HG03565 (cell line): ENCODE measurements around the gene SLC30A7.
"Not testable (repeated sequence)": the region's sequence is repeated elsewhere in the genome, so short reads cannot be mapped to it uniquely, and the experiment has no call there.

Experiments
- ATAC-seq: cut with Tn5 transposase; IDR thresholded peaks from one replicate; pipeline ENCODE4 v1.9.1; 2021; ENCODE audit warnings: mild to moderate bottlenecking, moderate library complexity; ENCODE audit not compliant: unreplicated experiment

SLC30A7 gene

GRCh38 chr1:100889869-100890482 is 5.9 kb upstream of the SLC30A7 start:
- not testable (repeated sequence) for ATAC-seq

GRCh38 chr1:100891380-100891779 is 4.5 kb upstream of the SLC30A7 start:
- no peak for ATAC-seq

- no peak for ATAC-seq
Observed at GRCh38 chr1:100892554-100892953, 3.3 kb upstream of the SLC30A7 start.

- no peak for ATAC-seq
Observed at GRCh38 chr1:100893718-100894117, 2.2 kb upstream of the SLC30A7 start.

GRCh38 chr1:100894603-100895539 is 1.0 kb upstream of the SLC30A7 start, which contains the start of gene EXTL2:
Gene EXTL2 (minus strand): TSS chr1:100894842. CDS start chr1:100888757, 6,085 bp downstream.
- ATAC-seq = peak; percentile 28

- peak; percentile 38 for ATAC-seq
Observed at GRCh38 chr1:100896481-100896982, 642 bp downstream of the SLC30A7 start.

GRCh38 chr1:100902365-100902764 is 6.5 kb downstream of the SLC30A7 start:
- ATAC-seq = no peak

GRCh38 chr1:100903777-100904176 is 7.9 kb downstream of the SLC30A7 start:
- ATAC-seq = no peak

- no peak for ATAC-seq
Observed at GRCh38 chr1:100904528-100904927, 8.6 kb downstream of the SLC30A7 start.

- ATAC-seq = no peak
Observed at GRCh38 chr1:100905181-100905580, 9.3 kb downstream of the SLC30A7 start.

GRCh38 chr1:100907887-100908286 is 12.0 kb downstream of the SLC30A7 start:
- ATAC-seq = no peak

- ATAC-seq = no peak
Observed at GRCh38 chr1:100909018-100909417, 13.1 kb downstream of the SLC30A7 start.

GRCh38 chr1:100912019-100912418 is 16.1 kb downstream of the SLC30A7 start:
- no peak for ATAC-seq

- ATAC-seq = no peak
Observed at GRCh38 chr1:100921110-100921706, 25.3 kb downstream of the SLC30A7 start.

GRCh38 chr1:100924212-100924611 is 28.3 kb downstream of the SLC30A7 start:
- no peak for ATAC-seq

GRCh38 chr1:100924991-100925390 is 29.1 kb downstream of the SLC30A7 start:
- no peak for ATAC-seq

- ATAC-seq = no peak
Observed at GRCh38 chr1:100926240-100926639, 30.4 kb downstream of the SLC30A7 start.

GRCh38 chr1:100927276-100927675 is 31.4 kb downstream of the SLC30A7 start:
- peak; percentile 39 for ATAC-seq

- no peak for ATAC-seq
Observed at GRCh38 chr1:100928128-100928527, 32.2 kb downstream of the SLC30A7 start.

GRCh38 chr1:100930494-100930893 is 34.6 kb downstream of the SLC30A7 start:
- no peak for ATAC-seq

GRCh38 chr1:100931716-100932115 is 35.8 kb downstream of the SLC30A7 start:
- ATAC-seq = no peak
